ENCODE data around the gene HAGHL.
"Not testable (repeated sequence)": the region's sequence is repeated elsewhere in the genome, so short reads cannot be mapped to it uniquely, and the experiment has no call there.

Gene HAGHL

GRCh38 chr16:734208-734980 is 7.5 kb downstream of the HAGHL start:
- no peak for DNase-seq (ENCODE audit: low read depth, low spot score)

DNA sequence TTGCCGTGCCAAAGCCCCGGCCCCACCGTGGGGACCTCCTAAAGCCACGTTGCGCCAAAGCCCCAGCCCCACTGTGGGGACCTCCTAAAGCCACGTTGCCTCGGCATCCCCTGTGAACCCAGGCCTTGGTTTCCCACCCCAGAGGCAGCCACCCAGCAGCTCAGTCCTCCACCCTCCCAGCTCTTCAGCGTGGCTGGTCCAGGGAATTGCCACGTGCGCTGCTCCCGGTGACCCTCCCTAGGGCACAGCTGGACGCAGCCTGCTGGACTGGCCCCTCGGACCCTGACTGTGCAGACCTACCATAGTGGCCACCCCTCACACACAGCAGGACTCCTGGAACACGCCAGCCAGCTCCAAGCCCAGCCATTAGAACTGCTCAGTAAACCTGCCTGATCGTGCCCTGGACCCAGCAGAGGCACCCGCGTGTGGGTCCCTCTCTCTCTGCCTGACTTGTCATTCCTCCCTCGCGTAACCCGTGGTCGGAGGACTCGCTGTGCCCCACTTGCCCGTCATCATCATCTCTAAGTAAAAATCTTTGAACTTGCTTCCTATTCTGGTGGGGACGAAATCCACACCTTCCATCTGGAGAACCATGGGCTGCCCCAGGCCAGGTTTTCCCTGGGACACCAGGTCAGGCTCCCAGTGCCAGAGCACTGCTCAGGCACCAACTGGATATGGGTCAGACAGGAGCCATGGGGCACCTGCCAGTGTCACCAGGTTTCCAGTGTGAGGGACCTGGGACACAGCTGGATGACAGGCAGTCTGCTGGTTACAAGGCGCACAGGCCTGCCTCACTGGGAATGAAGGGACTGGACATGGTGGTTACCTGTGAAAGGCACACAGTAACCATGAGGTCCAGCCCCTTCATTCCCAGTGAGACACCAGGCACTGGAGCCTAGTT is 8.3 kb downstream of the HAGHL start:
- DNase-seq (ENCODE audit: low read depth, low spot score), result no peak

GRCh38 chr16:735982-736453 is 9.1 kb downstream of the HAGHL start:
- DNase-seq (ENCODE audit: low read depth, low spot score), result no peak

DNA sequence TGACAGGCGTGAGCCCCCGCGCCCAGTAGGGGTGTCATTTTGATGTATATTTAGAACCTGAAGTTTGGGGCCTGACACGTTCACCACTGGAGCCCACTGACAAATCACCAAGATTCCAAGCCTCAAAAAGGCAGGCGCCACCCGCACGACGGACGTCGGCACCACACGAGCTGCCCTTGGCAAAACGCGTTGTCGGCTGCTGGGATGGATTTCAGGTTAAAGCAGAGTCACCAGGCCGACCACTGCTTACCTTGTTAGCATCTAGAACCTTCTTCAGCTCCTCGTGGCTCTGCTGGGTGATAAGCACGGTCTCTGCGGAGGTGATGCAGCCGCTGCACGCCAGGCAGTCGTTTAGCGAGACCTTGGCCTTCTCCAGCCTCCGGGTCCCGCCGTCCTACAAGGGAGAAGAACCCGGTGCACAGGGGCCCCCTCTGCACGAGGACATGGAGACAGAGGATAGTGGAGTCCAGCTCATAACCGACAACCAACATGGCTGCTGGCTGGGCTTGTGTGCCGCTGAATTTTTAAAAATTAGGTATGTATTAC is 10.1 kb downstream of the HAGHL start:
- no peak for DNase-seq (ENCODE audit: low read depth, low spot score)

DNA sequence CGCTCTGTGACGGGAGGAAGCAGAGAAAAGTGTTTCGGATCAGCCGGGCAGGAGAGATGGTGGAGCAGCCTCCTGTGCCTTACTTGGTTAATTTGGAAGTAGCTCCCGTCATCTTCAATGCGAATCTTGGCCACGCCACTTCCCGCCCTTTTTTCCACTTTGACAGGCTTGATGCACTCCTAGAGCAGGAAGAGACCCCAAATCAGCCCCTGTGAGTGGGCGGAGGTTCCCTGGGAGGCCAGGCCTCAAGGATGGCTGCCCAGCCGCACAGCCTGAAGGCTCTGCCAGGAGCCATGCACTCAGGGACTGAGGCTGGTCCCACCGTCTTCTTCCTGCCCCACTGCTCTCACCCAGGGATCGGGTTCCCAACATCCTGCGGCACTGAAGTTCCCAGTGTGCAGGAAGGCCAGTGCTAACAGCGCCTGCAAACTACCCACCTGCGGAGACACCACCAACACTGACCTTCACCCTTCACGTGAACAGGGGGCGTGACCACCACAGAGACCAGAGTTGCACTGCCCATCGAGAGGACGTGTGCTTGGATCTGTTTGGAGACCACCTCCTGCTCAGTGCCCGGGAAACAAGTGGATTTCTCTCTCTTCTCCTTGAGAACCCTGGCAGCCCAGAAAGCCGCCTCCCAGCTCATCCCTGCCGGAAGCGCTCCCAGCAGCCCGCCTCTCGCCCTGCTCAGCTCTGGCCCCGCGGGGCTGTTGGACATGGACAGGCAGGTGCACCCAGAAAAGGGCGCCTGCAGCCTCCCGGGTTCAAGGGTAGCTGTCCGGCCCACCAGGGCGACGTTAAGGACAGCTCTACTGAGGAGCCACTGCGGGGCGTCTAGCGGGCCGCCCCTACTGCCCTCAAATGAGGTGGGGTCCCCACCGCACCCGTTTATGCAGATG is 12.9 kb downstream of the HAGHL start:
- DNase-seq (ENCODE audit: low read depth, low spot score), result no peak

- no peak for DNase-seq (ENCODE audit: low read depth, low spot score)
These were observed 13.5 kb downstream of the HAGHL start for GRCh38 chr16:740459-740763.

GRCh38 chr16:740764-741505 is 14.0 kb downstream of the HAGHL start, which contains the start of gene CIAO3:
Gene CIAO3, minus strand, starts transcription at chr16:740997. Its CDS starts 12 bp downstream, at chr16:740985.
- peak; percentile 86 for DNase-seq (ENCODE audit: low read depth, low spot score)

GRCh38 chr16:741986-742629 is 15.2 kb downstream of the HAGHL start:
- DNase-seq (ENCODE audit: low read depth, low spot score), result no peak

- not testable (repeated sequence) for DNase-seq (ENCODE audit: low read depth, low spot score)
These were observed 16.0 kb downstream of the HAGHL start for GRCh38 chr16:742894-743293.

- DNase-seq (ENCODE audit: low read depth, low spot score), result no peak
These were observed 17.0 kb downstream of the HAGHL start for GRCh38 chr16:743794-744500.

DNA sequence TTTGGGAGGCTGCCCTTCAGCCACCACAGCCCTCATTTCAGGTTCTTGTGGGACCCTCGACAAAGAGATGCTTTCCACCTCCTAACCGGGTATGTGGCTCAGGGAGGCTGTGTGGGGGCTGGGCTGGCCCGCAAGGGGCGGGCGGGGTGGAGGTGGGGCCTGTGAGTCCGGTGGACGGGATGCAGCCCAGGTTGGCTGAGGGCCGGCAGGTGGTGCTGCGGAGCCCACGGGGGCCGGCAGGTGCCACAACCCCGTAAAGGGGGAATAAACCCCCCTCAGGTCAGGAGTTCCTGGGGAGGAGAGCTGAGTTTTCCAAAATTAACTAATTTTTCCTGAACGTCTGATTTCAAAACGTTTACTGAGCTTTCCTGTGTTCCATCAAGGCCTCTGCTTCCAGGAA is 18.8 kb downstream of the HAGHL start:
- no peak for DNase-seq (ENCODE audit: low read depth, low spot score)

DNA sequence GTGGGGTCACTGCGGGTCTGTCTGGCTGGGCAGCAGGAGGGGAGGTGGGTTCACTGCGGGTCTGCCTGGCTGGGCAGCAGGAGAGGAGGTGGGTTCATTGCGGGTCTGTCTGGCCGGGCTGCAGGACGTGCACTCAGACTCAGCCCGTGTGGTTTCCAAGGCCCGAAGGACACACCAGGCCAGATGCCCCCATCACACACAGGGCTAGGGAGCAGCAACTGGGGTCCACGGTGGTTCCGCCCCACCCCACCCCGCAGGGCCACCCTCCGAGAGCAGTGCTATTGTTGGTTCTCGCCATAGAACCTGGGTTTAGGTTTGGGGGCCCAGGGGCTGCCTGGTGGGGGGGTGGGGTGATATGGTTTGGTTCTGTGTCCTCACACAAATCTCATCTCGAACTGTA is 19.7 kb downstream of the HAGHL start:
- no peak for DNase-seq (ENCODE audit: low read depth, low spot score)

DNA sequence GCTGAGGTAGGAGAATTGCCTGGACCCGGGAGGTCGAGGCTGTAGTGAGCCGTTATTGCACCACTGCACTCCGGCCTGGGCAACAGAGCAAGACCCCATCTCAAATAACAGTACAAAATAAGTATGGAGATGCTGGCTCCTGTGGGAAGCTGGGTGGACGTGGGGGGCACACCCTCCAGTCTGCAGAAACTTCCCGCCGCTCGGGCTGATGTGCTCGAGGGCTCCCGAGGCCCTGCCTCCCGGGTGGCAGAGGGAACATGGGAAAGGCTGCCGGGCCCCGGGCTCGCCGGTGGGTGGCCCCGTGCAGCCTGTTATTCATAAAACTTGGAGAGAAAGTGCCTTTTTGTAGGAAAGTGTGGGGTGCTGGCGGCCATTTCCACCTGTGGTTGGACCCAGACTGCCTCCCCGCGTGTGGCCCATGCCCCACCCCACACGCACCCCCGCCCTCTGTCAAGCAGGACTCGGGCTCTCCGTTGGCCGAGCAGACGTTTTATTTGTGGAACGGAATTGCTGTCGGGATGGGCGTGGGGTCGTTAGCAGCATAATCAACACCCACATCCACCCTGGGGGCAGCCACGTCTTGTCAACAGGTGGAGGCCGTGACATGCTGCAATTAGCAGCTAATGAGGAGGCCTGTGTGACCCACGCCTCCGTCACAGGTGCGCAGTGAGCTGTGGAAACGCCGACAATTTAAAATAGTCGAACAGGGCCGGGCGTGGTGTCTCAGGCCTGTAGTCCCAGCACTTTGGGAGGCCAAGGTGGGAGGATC is 21.3 kb downstream of the HAGHL start:
- DNase-seq (ENCODE audit: low read depth, low spot score), result no peak

- DNase-seq (ENCODE audit: low read depth, low spot score), result no peak
These were observed 22.1 kb downstream of the HAGHL start for GRCh38 chr16:749010-749409.

GRCh38 chr16:750485-750884 is 23.6 kb downstream of the HAGHL start:
- no peak for DNase-seq (ENCODE audit: low read depth, low spot score)

DNA sequence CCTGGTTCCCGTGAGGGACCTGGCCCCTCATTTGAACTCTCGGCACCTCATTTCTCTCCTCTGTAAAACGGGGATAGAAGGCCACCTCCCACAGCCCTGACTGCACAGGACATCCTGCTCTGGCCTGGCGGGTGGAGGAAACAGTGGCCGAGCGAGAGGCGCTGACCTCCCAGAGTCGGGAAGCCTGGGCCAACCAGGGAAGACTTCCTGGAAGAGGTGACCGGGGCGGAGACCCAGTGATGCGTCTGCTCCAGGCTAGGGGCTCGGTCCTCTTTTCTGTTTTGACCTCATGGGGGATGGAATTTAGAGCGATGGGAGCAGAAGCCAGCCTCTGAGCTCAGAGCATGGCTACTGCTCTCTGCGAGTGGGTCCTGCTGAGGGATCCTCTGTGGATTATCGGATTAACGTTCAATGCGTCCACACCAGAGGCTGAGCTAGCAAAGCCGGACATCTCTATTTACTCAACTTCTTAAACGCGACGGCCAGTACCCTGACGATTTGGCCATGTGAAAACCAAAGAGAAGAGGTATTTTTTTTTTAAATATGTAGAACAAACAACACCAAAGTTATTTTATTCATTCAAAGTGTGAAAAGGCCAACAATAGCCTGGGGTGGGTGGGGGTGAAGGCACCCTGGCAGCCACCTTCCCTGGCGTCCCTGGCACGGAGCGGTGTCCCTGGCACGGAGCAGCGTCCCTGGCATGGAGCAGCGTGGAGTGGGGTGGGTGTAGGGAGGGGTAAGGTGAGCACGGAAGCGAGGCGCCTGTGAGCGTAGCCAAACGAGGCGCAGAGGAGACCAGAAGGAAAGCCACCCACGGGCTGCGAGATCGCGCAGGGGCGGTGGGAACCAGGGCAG is 24.5 kb downstream of the HAGHL start:
- DNase-seq (ENCODE audit: low read depth, low spot score), result no peak

DNA sequence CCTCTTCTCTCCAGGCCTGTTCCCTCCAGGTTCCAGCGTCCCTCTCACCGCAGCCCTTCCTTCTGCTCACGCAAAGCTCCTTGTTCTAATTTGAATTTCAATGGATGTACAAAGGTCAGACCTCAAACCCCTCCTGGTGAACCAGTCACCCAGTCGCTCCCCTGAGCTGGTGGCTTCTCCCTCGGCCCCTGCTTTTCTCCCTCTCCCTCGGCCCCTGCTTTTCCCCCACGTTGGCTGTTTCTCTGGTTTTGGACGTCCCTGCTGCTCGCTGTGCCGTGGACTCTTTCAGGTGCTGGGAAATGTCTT is 25.1 kb downstream of the HAGHL start:
- no peak for DNase-seq (ENCODE audit: low read depth, low spot score)

- not testable (repeated sequence) for DNase-seq (ENCODE audit: low read depth, low spot score)
These were observed 27.3 kb downstream of the HAGHL start for GRCh38 chr16:754121-754607.

Data from activated CD4-positive, CD25-positive, alpha-beta regulatory T cell treated with anti-CD3 and anti-CD28 coated beads, Interleukin-2, amount 50 U/mL, for 16 hours (primary cell).